Naive thymus-derived CD4-positive, alpha-beta T cell (primary cell): Measurements from ENCODE around the gene SELPLG. TPM values are rescaled to one million over a fixed set of nuclear protein-coding genes. Genes with fewer than 3 reads are reported as not detected.
A peak's percentile ranks its signal among the peaks of the same experiment; 100 is the strongest.

Experiments used
- ATAC-seq: fragments of 150-1000 bp; cut with Tn5 transposase; 2 replicates; pipeline ENCODE4 v1.10.0; 2021; ENCODE audit warnings: mild to moderate bottlenecking, moderate library complexity
- CTCF ChIA-PET: fragments of 350-600 bp; sonication (Branson Sonifier 250); formaldehyde crosslinking; loops from one replicate; lab custom pipeline; 2021; ENCODE audit warnings: antibody characterized with exemption; lab: Charles Lee
- POLR2A ChIA-PET: fragments of 350-600 bp; sonication (Branson Sonifier 250); formaldehyde crosslinking; loops from one replicate; lab custom pipeline; 2021; ENCODE audit warnings: antibody characterized with exemption, inconsistent platforms; lab: Charles Lee
- DNase-seq, 9 donors: peaks; one replicate each; pipeline versions ENCODE4 v3.0.0 to v3.0.0-alpha.2; 2020 to 2022; ENCODE audit warnings: mixed read lengths in 1 of 9
- H3K27ac ChIP-seq: one replicate; pipeline ENCODE4 v1.7.0; 2013; ENCODE audit warnings: mild to moderate bottlenecking, low read depth, low read length, moderate library complexity
- H3K27me3 ChIP-seq, 2 donors: one replicate each; pipeline ENCODE4 v1.7.0; 2013; ENCODE audit warnings: low read length in 2 of 2, mild to moderate bottlenecking in 2 of 2, moderate library complexity in 2 of 2; ENCODE audit not compliant: control insufficient read depth in 2 of 2, insufficient read depth in 2 of 2
- H3K36me3 ChIP-seq, 3 experiments: 1 replicate in 2 of 3; 2 replicates in 1 of 3; pipeline ENCODE4 v1.7.0; 2013; ENCODE audit warnings: low read length in 3 of 3, mild to moderate bottlenecking in 3 of 3, moderate library complexity in 1 of 3; ENCODE audit not compliant: insufficient read depth in 3 of 3, control insufficient read depth in 2 of 3
- H3K4me1 ChIP-seq, 2 donors: one replicate each; pipeline ENCODE4 v1.7.0; 2013; ENCODE audit warnings: low read length in 2 of 2, mild to moderate bottlenecking in 2 of 2, moderate library complexity in 1 of 2; ENCODE audit not compliant: control insufficient read depth in 2 of 2, insufficient read depth in 2 of 2
- H3K4me3 ChIP-seq: 2 replicates; pipeline ENCODE4 v1.7.0; 2013; ENCODE audit warnings: mild to moderate bottlenecking, low read length
- H3K9me3 ChIP-seq, 3 experiments: 1 replicate in 2 of 3; 2 replicates in 1 of 3; pipeline ENCODE4 v1.7.0; 2013; ENCODE audit warnings: low read length in 3 of 3; ENCODE audit not compliant: control insufficient read depth in 2 of 3
- H3K27ac Mint-ChIP-seq, 9 donors: one replicate each; pipeline ENCODE4 v1.8.0; 2020 to 2022; ENCODE audit warnings: mixed read lengths in 9 of 9, mild to moderate bottlenecking in 8 of 9, moderate library complexity in 5 of 9, inconsistent platforms in 2 of 9
- H3K27me3 Mint-ChIP-seq, 5 donors: one replicate each; pipeline ENCODE4 v1.8.0; 2021 to 2022; ENCODE audit warnings: mixed read lengths in 5 of 5, mild to moderate bottlenecking in 1 of 5
- H3K36me3 Mint-ChIP-seq, 5 donors: one replicate each; pipeline ENCODE4 v1.8.0; 2020 to 2022; ENCODE audit warnings: mixed read lengths in 5 of 5, mild to moderate bottlenecking in 3 of 5, inconsistent platforms in 1 of 5
- H3K4me1 Mint-ChIP-seq, 7 donors: one replicate each; pipeline ENCODE4 v1.8.0; 2020 to 2022; ENCODE audit warnings: mixed read lengths in 7 of 7, mild to moderate bottlenecking in 3 of 7, inconsistent platforms in 1 of 7
- H3K4me3 Mint-ChIP-seq, 10 donors: one replicate each; pipeline ENCODE4 v1.8.0; 2020 to 2022; ENCODE audit warnings: mild to moderate bottlenecking in 10 of 10, mixed read lengths in 10 of 10, moderate library complexity in 6 of 10, inconsistent platforms in 2 of 10
- H3K9me3 Mint-ChIP-seq, 11 donors: one replicate each; pipeline ENCODE4 v1.8.0; 2020 to 2022; ENCODE audit warnings: mixed read lengths in 11 of 11, mild to moderate bottlenecking in 4 of 11, inconsistent platforms in 1 of 11, moderate library complexity in 1 of 11
- intact Hi-C, 2 donors: fragments of 100-400 bp; cut with micrococcal nuclease; formaldehyde crosslinking; loops; one replicate each; pipeline ENCODE4 v1.15.1; 2023
- polyA plus RNA-seq, 2 donors: library from polyadenylated mRNA; unstranded; fragments of 300-500 nt; fragmentation: Illumina TruSeq; gene quantifications; one replicate each; pipeline ENCODE4 v1.2.3, GENCODE V29; 2021
- total RNA-seq, 6 experiments: library from RNA in 5 of 6; stranded (reverse) in 5 of 6; gene quantifications; 1 replicate in 5 of 6; 2 replicates in 1 of 6; pipeline ENCODE4 v1.2.3 and lab custom pipeline; 2021 to 2026

SELPLG gene
- total and polyA plus RNA-seq, 7 experiments from 2014 or later: 54.3 to 831 (median 161) TPM

- intact Hi-C loops: loop anchor here (1.0 to 10.0 kb wide), 3 partner anchors 34 to 848 kb away; partner anchors contain the start of gene PRDM4 (in 1 of the 2)
- no peaks in the 10 kb centered on the region for H3K27me3 Mint-ChIP-seq
These were observed 20.9 kb downstream of the SELPLG start for GRCh38 chr12:108612788-108613282.

DNA sequence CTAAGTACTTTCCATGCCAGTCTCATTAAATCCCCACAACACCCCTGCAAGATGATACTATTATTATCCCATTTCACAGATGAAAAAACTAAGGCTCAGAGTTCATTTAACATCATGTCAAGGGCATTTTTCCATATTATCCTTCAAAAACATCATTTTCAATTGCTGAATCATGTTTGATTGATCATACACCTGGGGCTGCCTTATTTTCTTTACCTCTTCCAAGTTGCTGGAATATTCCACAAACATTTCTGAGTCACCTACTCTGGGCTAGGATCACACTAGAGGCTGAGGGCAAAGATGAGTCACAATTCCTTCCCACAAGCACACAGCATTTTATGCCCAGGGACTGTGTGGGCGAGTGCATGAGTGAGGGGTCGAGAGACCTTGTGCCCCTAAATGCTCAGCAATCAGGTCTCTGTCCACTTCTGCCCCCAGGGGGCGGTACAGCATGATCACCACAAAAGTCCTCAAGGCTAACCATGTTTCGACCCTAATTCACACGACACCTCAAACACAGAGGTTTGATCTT lies 21.7 kb downstream of the SELPLG start:
- no peaks in the 10 kb centered on the region for H3K9me3 ChIP-seq
- Mint-ChIP-seq H3K9me3 (peaks cover 0 to 12% (median 0%) of the 10 kb centered on the region in 11 donors), H3K4me3 (no peak overlapping the region), H3K4me1 (peaks cover 8 to 25% (median 14%) of the 10 kb centered on the region in 7 donors), H3K36me3 (peaks cover 0 to 24% (median 0%) of the 10 kb centered on the region in 5 donors), H3K27ac (peak overlapping the region in 3 of 9 donors; percentile 16 to 56 (median 30)), H3K27me3 (no peaks in the 10 kb centered on the region)
- peak in 5 of 9 donors; percentile 28 to 48 (median 43) for DNase-seq
- peaks cover 6 to 10% of the 10 kb centered on the region in 2 donors for H3K4me1 ChIP-seq
- no peak overlapping the region for H3K27ac ChIP-seq
- H3K36me3 ChIP-seq: no peaks in the 10 kb centered on the region
- intact Hi-C loops: loop anchor here (1.0 to 10.0 kb wide), 3 partner anchors 35 to 847 kb away; partner anchors contain the start of gene PRDM4 (in 1 of the 2)
- H3K27me3 ChIP-seq: no peaks in the 10 kb centered on the region
- no peak overlapping the region for H3K4me3 ChIP-seq
- POLR2A ChIA-PET: interaction anchor here (0.6 kb wide), 1 partner anchor 20 kb away, joined by 3 read pairs; no protein-coding TSS in a partner anchor
- ATAC-seq: peak; percentile 51
- CTCF ChIA-PET: interaction anchor here (1.1 to 1.3 kb wide), 3 partner anchors 18 to 46 kb away, joined by 3 to 6 read pairs (median 4); no protein-coding TSS in a partner anchor

More at GRCh38 chr12:108612788-108613282, 20.9 kb downstream of the SELPLG start:
- Mint-ChIP-seq H3K36me3 (peaks cover 0 to 29% (median 0%) of the 10 kb centered on the region in 5 donors), H3K4me3 (no peak overlapping the region), H3K9me3 (peaks cover 0 to 12% (median 0%) of the 10 kb centered on the region in 11 donors), H3K4me1 (peaks cover 17 to 33% (median 23%) of the 10 kb centered on the region in 7 donors), H3K27ac (no peak overlapping the region)
- ATAC-seq: no peak
- DNase-seq: no peak
- H3K4me1 ChIP-seq: peaks cover 14 to 19% of the 10 kb centered on the region in 2 donors
- H3K27me3 ChIP-seq: no peaks in the 10 kb centered on the region
- H3K9me3 ChIP-seq: no peaks in the 10 kb centered on the region
- ChIA-PET POLR2A (interaction anchor here (7.0 to 10.5 kb wide), 2 partner anchors 19 to 47 kb away, joined by 110 to 132 read pairs; partner anchors contain the start of genes ISCU and SELPLG), CTCF (interaction anchor here (0.8 to 2.1 kb wide), 6 partner anchors 17 to 192 kb away, joined by 3 to 7 read pairs (median 4); no protein-coding TSS in a partner anchor)
- no peak overlapping the region for H3K27ac ChIP-seq
- no peak overlapping the region for H3K4me3 ChIP-seq
- H3K36me3 ChIP-seq: no peaks in the 10 kb centered on the region

DNA sequence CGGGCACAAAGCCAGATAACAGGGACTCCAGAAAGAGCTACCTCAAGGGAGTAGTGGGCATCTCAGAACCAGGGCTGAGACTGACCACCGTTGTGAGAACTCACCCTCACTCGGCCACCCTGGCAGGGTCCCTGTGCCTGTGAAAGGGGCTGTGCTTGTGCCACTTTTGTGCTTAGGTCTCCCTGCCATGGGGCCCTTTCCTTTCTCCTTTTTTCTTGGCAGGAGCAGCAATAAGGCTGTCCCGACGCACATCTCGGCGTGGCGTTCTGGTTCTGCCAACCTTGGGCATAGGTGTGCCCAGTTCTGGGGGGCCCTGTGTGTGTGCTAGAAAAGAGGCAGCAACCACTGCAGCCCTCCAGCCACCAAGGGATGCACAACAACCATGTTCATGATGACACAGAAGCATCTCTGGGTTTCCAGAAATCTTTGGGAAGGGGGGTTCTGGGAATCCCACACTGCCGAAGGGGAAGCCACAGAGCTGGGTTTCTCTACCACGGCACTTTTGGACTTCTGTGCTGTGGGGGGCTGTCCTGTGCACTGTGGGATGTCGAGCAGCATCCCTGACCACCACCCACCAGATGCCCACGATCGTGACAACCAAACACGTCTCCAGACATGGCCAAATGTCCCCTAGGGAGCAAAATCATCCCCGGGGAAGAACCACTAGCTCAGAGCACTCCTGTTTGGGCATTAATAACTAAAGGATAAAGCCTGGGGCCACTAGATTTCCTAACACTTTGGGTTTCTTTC lies 22.7 kb downstream of the SELPLG start:
- Histone ChIP-seq H3K9me3 (no peaks in the 10 kb centered on the region), H3K4me3 (no peak overlapping the region), H3K27me3 (no peaks in the 10 kb centered on the region), H3K27ac (no peak overlapping the region), H3K36me3 (no peaks in the 10 kb centered on the region), H3K4me1 (peaks cover 0 to under 1% of the 10 kb centered on the region in 2 donors)
- H3K4me1 Mint-ChIP-seq: peaks cover 0 to 16% (median 5%) of the 10 kb centered on the region in 7 donors
- ChIA-PET POLR2A (no interaction called here), CTCF (interaction anchor here (0.7 to 2.5 kb wide), 5 partner anchors 8 to 193 kb away, joined by 3 to 9 read pairs (median 5); no protein-coding TSS in a partner anchor)
- peaks cover 0 to 15% (median 0%) of the 10 kb centered on the region in 5 donors for H3K36me3 Mint-ChIP-seq
- H3K27me3 Mint-ChIP-seq: no peaks in the 10 kb centered on the region
- H3K4me3 Mint-ChIP-seq: no peak overlapping the region
- ATAC-seq (no peak), DNase-seq (no peak)
- H3K27ac Mint-ChIP-seq: peak overlapping the region in 1 of 9 donors; percentile 16
- intact Hi-C loops: loop anchor here in 1 of 2 donors (10.0 kb wide), 1 partner anchor 846 kb away; the partner anchor contains the start of gene PRDM4
- H3K9me3 Mint-ChIP-seq: peaks cover 0 to 7% (median 0%) of the 10 kb centered on the region in 11 donors

DNA sequence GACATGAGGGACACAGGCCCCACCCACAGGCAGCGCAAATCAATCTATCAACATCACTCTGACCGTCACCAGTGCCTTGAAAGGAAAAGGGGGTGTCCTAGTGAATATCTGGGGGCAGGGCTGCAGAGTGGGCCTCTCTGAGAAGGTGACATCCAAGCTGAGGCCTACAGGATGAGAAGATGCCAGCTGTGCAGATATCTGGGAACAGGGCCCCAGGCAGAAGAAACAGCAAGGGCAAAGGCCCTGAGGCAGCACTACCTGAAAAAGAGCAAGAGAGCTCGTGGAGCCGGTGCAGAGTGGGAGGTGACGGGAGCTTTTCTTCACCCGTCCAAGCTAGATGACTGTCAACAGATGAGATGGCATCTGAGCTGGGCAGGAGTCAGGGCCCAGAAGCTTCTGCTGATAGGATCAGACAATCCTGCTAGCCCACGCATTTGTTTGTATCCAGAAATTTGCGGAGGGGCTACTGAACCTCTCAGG lies 23.3 kb downstream of the SELPLG start:
- CTCF ChIA-PET: interaction anchor here (1.0 to 2.5 kb wide), 3 partner anchors 9 to 193 kb away, joined by 3 to 9 read pairs (median 5); no protein-coding TSS in a partner anchor
- Mint-ChIP-seq H3K36me3 (peaks cover 0 to 10% (median 0%) of the 10 kb centered on the region in 5 donors), H3K27me3 (no peaks in the 10 kb centered on the region), H3K4me1 (peaks cover 0 to 17% (median 5%) of the 10 kb centered on the region in 7 donors), H3K27ac (peak overlapping the region in 1 of 9 donors; percentile 68), H3K9me3 (peaks cover 0 to 8% (median 0%) of the 10 kb centered on the region in 11 donors), H3K4me3 (no peak overlapping the region)
- Histone ChIP-seq H3K9me3 (no peaks in the 10 kb centered on the region), H3K4me3 (no peak overlapping the region), H3K4me1 (no peaks in the 10 kb centered on the region), H3K27ac (no peak overlapping the region), H3K36me3 (no peaks in the 10 kb centered on the region), H3K27me3 (no peaks in the 10 kb centered on the region)
- POLR2A ChIA-PET: no interaction called here
- no peak for ATAC-seq
- intact Hi-C loops: loop anchor here in 1 of 2 donors (10.0 kb wide), 1 partner anchor 846 kb away; the partner anchor contains the start of gene PRDM4
- DNase-seq: no peak

DNA sequence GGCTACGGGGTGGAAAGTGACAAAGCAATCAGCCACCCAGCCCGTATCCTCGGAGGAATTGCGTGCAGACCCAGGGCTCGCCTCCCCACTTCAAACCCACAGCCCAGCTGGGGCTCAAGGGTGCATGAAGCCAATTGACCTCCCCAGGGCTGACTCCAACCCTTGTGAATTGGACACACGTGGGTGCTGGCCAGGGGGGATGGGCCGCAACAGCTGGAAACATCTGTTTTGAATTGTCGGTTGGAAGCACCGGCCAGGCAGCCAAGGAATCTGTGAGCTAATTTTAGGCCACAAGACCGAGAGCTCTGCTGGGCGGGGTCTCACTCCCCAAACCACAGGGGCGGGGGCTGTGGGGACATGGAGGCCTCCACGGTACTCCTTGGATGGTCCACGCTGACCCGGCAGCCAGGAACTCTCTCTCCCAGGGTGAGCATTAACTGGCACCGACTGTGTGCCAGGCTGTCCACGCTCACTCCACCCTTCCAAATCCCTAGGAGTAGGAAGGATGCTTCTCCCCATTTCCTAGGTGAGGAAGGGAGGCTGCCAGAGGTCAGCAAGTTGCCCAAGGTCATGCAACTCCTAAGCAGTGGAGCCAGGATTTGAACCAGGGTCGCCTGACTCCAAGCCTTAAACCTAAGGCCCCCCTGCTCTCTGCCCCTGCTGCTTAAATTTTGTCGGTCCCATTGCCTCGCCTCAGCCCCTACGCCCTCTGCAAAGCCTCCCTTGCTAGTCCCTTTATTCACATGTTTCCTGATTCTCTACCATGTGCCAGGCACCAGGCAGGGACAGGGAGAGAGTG lies 24.0 kb downstream of the SELPLG start:
- Histone ChIP-seq H3K9me3 (no peaks in the 10 kb centered on the region), H3K27ac (no peak overlapping the region), H3K4me1 (no peaks in the 10 kb centered on the region), H3K27me3 (no peaks in the 10 kb centered on the region), H3K36me3 (no peaks in the 10 kb centered on the region), H3K4me3 (no peak overlapping the region)
- ChIA-PET CTCF (interaction anchor here (1.0 to 2.5 kb wide), 3 partner anchors 9 to 194 kb away, joined by 3 to 9 read pairs (median 5); no protein-coding TSS in a partner anchor), POLR2A (no interaction called here)
- DNase-seq (no peak), ATAC-seq (no peak)
- intact Hi-C loops: loop anchor here in 1 of 2 donors (10.0 kb wide), 1 partner anchor 845 kb away; the partner anchor contains the start of gene PRDM4
- peaks cover 0 to 8% (median 0%) of the 10 kb centered on the region in 11 donors for H3K9me3 Mint-ChIP-seq
- peaks cover 0 to 5% (median 0%) of the 10 kb centered on the region in 5 donors for H3K36me3 Mint-ChIP-seq
- H3K4me3 Mint-ChIP-seq: no peak overlapping the region
- H3K27ac Mint-ChIP-seq: peak overlapping the region in 1 of 9 donors; percentile 68
- H3K4me1 Mint-ChIP-seq: peaks cover 0 to 18% (median 5%) of the 10 kb centered on the region in 7 donors
- H3K27me3 Mint-ChIP-seq: peaks cover 0 to 4% (median 0%) of the 10 kb centered on the region in 5 donors
